ENCODE results near the gene CD74. TPM values are rescaled to one million over a fixed set of nuclear protein-coding genes. Genes with fewer than 3 reads are reported as not detected.

The CD74 gene
- total and polyA plus RNA-seq, 2 of the 13 experiments (the other 11 are each of a cell fraction or from before 2014, with no cell fraction given): 34.1 to 84.4 TPM

- no peak for TF ChIP-seq ZNF674 (CRISPR knock-in tag; IDR thresholded peaks at IDR 0.05; ENCODE audit: low read depth)
- TF ChIP-seq ZNF761 (CRISPR knock-in tag; conservative IDR thresholded peaks at IDR 0.05): no peak
- TF ChIP-seq ZSCAN25 (CRISPR knock-in tag; IDR thresholded peaks at IDR 0.05): 0 out of 2 replicates have a peak, but pooled peaks have one; percentile 58
- peak; percentile 85 for TF ChIP-seq ZNF574 (CRISPR knock-in tag; IDR thresholded peaks at IDR 0.05)
- TF ChIP-seq MED1 (CRISPR knock-in tag; IDR thresholded peaks at IDR 0.05): peak; percentile 45; the same call in 1 of the 2 replicates
- TF ChIP-seq, protein P1, sequence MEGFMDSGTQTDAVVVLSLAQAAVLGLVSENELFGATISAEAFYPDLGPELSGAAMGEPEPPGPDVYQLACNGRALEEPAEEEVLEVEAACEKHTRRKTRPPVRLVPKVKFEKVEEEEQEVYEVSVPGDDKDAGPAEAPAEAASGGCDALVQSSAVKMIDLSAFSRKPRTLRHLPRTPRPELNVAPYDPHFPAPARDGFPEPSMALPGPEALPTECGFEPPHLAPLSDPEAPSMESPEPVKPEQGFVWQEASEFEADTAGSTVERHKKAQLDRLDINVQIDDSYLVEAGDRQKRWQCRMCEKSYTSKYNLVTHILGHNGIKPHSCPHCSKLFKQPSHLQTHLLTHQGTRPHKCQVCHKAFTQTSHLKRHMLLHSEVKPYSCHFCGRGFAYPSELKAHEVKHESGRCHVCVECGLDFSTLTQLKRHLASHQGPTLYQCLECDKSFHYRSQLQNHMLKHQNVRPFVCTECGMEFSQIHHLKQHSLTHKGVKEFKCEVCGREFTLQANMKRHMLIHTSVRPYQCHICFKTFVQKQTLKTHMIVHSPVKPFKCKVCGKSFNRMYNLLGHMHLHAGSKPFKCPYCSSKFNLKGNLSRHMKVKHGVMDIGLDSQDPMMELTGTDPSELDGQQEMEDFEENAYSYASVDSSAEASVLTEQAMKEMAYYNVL (CRISPR knock-in tag; IDR thresholded peaks at IDR 0.05; ENCODE audit: borderline replicate concordance): no peak
- peak; percentile 84 for TF ChIP-seq ZNF784 (CRISPR knock-in tag; IDR thresholded peaks at IDR 0.05; ENCODE audit: borderline replicate concordance)
- TF ChIP-seq ZNF362 (CRISPR knock-in tag; IDR thresholded peaks at IDR 0.05; ENCODE audit: borderline replicate concordance): no peak
- TF ChIP-seq ZMYM2 (CRISPR knock-in tag; IDR thresholded peaks at IDR 0.05): no peak
- TF ChIP-seq CHD4 (IDR thresholded peaks at IDR 0.05; ENCODE audit: borderline replicate concordance, low read length): no peak
- TF ChIP-seq ZNF75D (CRISPR knock-in tag; IDR thresholded peaks at IDR 0.05; ENCODE audit: borderline replicate concordance): no peak
- 0 out of 2 replicates have a peak, but pooled peaks have one; percentile 72 for TF ChIP-seq CCDC6 (CRISPR knock-in tag; IDR thresholded peaks at IDR 0.05)
- TF ChIP-seq SKIL (CRISPR knock-in tag; IDR thresholded peaks at IDR 0.05; ENCODE audit: borderline replicate concordance): no peak
- TF ChIP-seq ZNF136 (CRISPR knock-in tag; IDR thresholded peaks at IDR 0.05; ENCODE audit: low read depth): no peak
- peak; percentile 20 for TF ChIP-seq XRCC5 (optimal IDR thresholded peaks at IDR 0.05; ENCODE audit: low read length)
- peak; percentile 43 for TF ChIP-seq ARNT2 (CRISPR knock-in tag; IDR thresholded peaks at IDR 0.05; ENCODE audit: low read depth)
- no peak for TF ChIP-seq SOX13 (IDR thresholded peaks at IDR 0.05)
- peak in 1 of 2 experiments; percentile 13; a peak in 1 of 4 replicates for TF ChIP-seq SOX13 (CRISPR knock-in tag; conservative IDR thresholded peaks at IDR 0.05 in 1 of 2, IDR thresholded peaks at IDR 0.05 in 1 of 2)
These were observed 55.1 kb downstream of the CD74 start, which contains the start of gene TCOF1 (continued) for GRCh38 chr5:150357326-150358260.

Data from HepG2 (cell line).